Left lobe of liver (tissue), 2 donors: ENCODE results near the gene OLA1. TPM values are rescaled to one million over a fixed set of nuclear protein-coding genes. Genes with fewer than 3 reads are reported as not detected.

Experiments used
- ATAC-seq: fragments of 200-7000 bp; cut with Tn5 transposase; one replicate; pipeline ENCODE4 v1.9.1; 2020; ENCODE audit warnings: mild to moderate bottlenecking, moderate library complexity
- DNase-seq: peaks from one replicate; pipeline ENCODE4 v3.0.0-alpha.2; 2020; ENCODE audit warnings: low spot score
- total RNA-seq: library from RNA; stranded (reverse); gene quantifications from one replicate; pipeline ENCODE4 v1.2.1, GENCODE V29; 2021
- donor health status: DM: no; HTN: no; CAD: no; lungs with moderate emphysema.
- donor health status: DM: no; HTN: yes; CAD: no.

The OLA1 gene
- total RNA-seq, 1 donor from 2014 or later: 20.0 TPM

- DNase-seq: no peak
- no peak for ATAC-seq
Observed at GRCh38 chr2:174071321-174071720, 177.0 kb downstream of the OLA1 start.

GRCh38 chr2:174070281-174070680, 178.1 kb downstream of the OLA1 start:
- no peak for ATAC-seq
- DNase-seq: no peak

GRCh38 chr2:174067815-174068214, 180.5 kb downstream of the OLA1 start:
- DNase-seq: no peak
- no peak for ATAC-seq

GRCh38 chr2:174066871-174067270, 181.5 kb downstream of the OLA1 start:
- DNase-seq (no peak), ATAC-seq (no peak)

GRCh38 chr2:174063492-174064092, 184.7 kb downstream of the OLA1 start:
- no peak for DNase-seq
- ATAC-seq: no peak

GRCh38 chr2:174062934-174063333, 185.4 kb downstream of the OLA1 start:
- ATAC-seq (no peak), DNase-seq (no peak)

- no peak for ATAC-seq
- DNase-seq: no peak
Observed at GRCh38 chr2:174059884-174060244, 188.5 kb downstream of the OLA1 start.

GRCh38 chr2:174059178-174059883, 189.0 kb downstream of the OLA1 start:
- ATAC-seq (no peak), DNase-seq (no peak)

- no peak for ATAC-seq
- DNase-seq: no peak
Observed at GRCh38 chr2:174058456-174058855, 189.9 kb downstream of the OLA1 start.

- no peak for DNase-seq
Observed at GRCh38 chr2:174058026-174058425, 190.3 kb downstream of the OLA1 start.

GRCh38 chr2:174054926-174055325, 193.4 kb downstream of the OLA1 start:
- no peak for ATAC-seq

More at GRCh38 chr2:174058026-174058425, 190.3 kb downstream of the OLA1 start:
- no peak for ATAC-seq

GRCh38 chr2:174053355-174054151, 194.8 kb downstream of the OLA1 start:
- ATAC-seq: no peak
- DNase-seq: no peak

More at GRCh38 chr2:174054926-174055325, 193.4 kb downstream of the OLA1 start:
- DNase-seq: no peak

- no peak for ATAC-seq
- DNase-seq: no peak
Observed at GRCh38 chr2:174052584-174052976, 195.8 kb downstream of the OLA1 start.

- ATAC-seq (no peak), DNase-seq (no peak)
Observed at GRCh38 chr2:174051741-174052583, 196.4 kb downstream of the OLA1 start.

- ATAC-seq (no peak), DNase-seq (no peak)
Observed at GRCh38 chr2:174051068-174051467, 197.3 kb downstream of the OLA1 start.

GRCh38 chr2:174049895-174050294, 198.4 kb downstream of the OLA1 start:
- no peak for ATAC-seq
- no peak for DNase-seq

- DNase-seq: no peak
Observed at GRCh38 chr2:174048243-174048642, 200.1 kb downstream of the OLA1 start.

GRCh38 chr2:174047746-174048145, 200.6 kb downstream of the OLA1 start:
- ATAC-seq: no peak
- no peak for DNase-seq

More at GRCh38 chr2:174048243-174048642, 200.1 kb downstream of the OLA1 start:
- ATAC-seq: no peak

GRCh38 chr2:174046172-174046571, 202.2 kb downstream of the OLA1 start:
- DNase-seq (no peak), ATAC-seq (no peak)

- no peak for ATAC-seq
- no peak for DNase-seq
Observed at GRCh38 chr2:174044556-174044955, 203.8 kb downstream of the OLA1 start.

GRCh38 chr2:174040417-174040701, 208.0 kb downstream of the OLA1 start:
- ATAC-seq (no peak), DNase-seq (no peak)
